Measurements from ENCODE around the gene FOLR2. TPM values are rescaled to one million over a fixed set of nuclear protein-coding genes. Genes with fewer than 3 reads are reported as not detected.

Gene FOLR2
- total RNA-seq, 1 donor from 2014 or later = not detected

DNA sequence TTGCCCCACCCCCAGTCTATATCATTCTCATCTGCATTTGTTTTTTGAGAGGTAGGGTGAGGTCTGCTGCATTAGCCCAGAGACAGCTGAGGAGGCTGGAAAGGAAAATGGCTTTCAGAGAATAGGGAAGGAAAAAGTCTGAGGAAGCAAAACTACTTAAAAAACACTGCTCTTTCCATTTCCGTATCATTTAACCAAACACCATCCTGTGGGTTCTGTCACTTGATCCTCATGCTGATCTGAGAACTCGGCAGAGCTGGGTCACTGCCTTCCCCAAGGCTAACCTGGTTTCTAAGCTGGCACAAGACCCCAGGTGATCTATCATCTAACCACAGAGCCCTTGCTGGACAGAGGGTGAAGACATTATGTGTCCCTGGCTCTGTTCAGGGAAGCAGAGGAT lies 1.2 kb downstream of the FOLR2 start:
- Mint-ChIP-seq H3K36me3 (ENCODE audit: low read depth) (no peaks in the 10 kb centered on the region), H3K9me3 (ENCODE audit: low read depth) (no peaks in the 10 kb centered on the region), H3K4me1 (ENCODE audit: low read depth) (peaks cover 7% of the 10 kb centered on the region), H3K4me3 (ENCODE audit: unreplicated experiment) (no peak overlapping the region), H3K27me3 (ENCODE audit: low read depth) (peaks cover 29% of the 10 kb centered on the region), H3K27ac (ENCODE audit: unreplicated experiment) (no peak overlapping the region)
- DNase-seq (ENCODE audit: low spot score) = no peak
- TF ChIP-seq, protein P1, sequence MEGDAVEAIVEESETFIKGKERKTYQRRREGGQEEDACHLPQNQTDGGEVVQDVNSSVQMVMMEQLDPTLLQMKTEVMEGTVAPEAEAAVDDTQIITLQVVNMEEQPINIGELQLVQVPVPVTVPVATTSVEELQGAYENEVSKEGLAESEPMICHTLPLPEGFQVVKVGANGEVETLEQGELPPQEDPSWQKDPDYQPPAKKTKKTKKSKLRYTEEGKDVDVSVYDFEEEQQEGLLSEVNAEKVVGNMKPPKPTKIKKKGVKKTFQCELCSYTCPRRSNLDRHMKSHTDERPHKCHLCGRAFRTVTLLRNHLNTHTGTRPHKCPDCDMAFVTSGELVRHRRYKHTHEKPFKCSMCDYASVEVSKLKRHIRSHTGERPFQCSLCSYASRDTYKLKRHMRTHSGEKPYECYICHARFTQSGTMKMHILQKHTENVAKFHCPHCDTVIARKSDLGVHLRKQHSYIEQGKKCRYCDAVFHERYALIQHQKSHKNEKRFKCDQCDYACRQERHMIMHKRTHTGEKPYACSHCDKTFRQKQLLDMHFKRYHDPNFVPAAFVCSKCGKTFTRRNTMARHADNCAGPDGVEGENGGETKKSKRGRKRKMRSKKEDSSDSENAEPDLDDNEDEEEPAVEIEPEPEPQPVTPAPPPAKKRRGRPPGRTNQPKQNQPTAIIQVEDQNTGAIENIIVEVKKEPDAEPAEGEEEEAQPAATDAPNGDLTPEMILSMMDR (IDR thresholded peaks at IDR 0.05) = no peak

DNA sequence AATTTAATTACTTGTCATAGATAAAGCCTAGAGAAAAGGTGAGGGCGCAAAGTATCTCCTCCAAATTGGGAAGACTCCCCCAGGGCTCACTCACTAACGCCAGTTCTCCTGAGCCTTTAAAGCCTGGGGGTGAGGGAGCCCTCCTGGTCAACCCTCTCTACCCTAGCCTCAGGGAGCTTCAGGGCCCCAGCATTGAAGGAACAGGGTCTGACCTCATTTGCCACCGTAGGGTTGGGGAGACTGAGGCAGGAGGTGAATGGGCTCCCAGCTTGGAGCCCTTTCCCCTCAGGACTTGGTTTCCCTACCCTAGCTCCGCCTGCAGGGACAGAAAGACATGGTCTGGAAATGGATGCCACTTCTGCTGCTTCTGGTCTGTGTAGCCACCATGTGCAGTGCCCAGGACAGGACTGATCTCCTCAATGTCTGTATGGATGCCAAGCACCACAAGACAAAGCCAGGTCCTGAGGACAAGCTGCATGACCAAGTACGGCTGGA lies 1.7 kb downstream of the FOLR2 start:
- Mint-ChIP-seq H3K27ac (ENCODE audit: unreplicated experiment) (no peak overlapping the region), H3K4me3 (ENCODE audit: unreplicated experiment) (no peak overlapping the region), H3K27me3 (ENCODE audit: low read depth) (peaks cover 27% of the 10 kb centered on the region), H3K36me3 (ENCODE audit: low read depth) (no peaks in the 10 kb centered on the region), H3K9me3 (ENCODE audit: low read depth) (no peaks in the 10 kb centered on the region), H3K4me1 (ENCODE audit: low read depth) (peaks cover 9% of the 10 kb centered on the region)
- DNase-seq (ENCODE audit: low spot score) = no peak
- TF ChIP-seq, protein P1 (IDR thresholded peaks at IDR 0.05) = no peak

DNA sequence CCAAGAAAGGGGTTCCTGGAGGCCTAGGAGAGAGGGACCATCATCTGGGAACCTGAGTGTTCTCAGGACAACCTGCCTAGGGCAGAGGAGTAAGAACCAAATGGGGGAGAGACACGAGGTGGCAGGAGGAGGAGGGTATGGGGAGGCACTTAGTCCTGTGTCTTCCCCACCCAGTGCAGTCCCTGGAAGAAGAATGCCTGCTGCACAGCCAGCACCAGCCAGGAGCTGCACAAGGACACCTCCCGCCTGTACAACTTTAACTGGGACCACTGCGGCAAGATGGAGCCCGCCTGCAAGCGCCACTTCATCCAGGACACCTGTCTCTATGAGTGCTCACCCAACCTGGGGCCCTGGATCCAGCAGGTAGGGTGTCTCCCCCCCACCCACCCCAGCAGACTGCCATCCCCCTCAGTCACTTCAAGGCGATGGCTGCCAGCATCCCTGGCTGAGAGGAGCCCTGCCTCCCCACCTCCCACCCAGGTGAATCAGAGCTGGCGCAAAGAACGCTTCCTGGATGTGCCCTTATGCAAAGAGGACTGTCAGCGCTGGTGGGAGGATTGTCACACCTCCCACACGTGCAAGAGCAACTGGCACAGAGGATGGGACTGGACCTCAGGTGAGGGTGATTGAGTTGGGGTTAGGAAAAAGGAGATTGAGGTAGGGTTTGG lies 4.2 kb downstream of the FOLR2 start:
- H3K36me3 Mint-ChIP-seq (ENCODE audit: low read depth) = peaks cover 2% of the 10 kb centered on the region
- no peak overlapping the region for H3K27ac Mint-ChIP-seq (ENCODE audit: unreplicated experiment)
- H3K9me3 Mint-ChIP-seq (ENCODE audit: low read depth) = no peaks in the 10 kb centered on the region
- H3K4me3 Mint-ChIP-seq (ENCODE audit: unreplicated experiment) = no peak overlapping the region
- peaks cover 14% of the 10 kb centered on the region for H3K27me3 Mint-ChIP-seq (ENCODE audit: low read depth)
- DNase-seq (ENCODE audit: low spot score) = no peak
- H3K4me1 Mint-ChIP-seq (ENCODE audit: low read depth) = peaks cover 16% of the 10 kb centered on the region
- TF ChIP-seq, protein P1 (IDR thresholded peaks at IDR 0.05) = no peak

DNA sequence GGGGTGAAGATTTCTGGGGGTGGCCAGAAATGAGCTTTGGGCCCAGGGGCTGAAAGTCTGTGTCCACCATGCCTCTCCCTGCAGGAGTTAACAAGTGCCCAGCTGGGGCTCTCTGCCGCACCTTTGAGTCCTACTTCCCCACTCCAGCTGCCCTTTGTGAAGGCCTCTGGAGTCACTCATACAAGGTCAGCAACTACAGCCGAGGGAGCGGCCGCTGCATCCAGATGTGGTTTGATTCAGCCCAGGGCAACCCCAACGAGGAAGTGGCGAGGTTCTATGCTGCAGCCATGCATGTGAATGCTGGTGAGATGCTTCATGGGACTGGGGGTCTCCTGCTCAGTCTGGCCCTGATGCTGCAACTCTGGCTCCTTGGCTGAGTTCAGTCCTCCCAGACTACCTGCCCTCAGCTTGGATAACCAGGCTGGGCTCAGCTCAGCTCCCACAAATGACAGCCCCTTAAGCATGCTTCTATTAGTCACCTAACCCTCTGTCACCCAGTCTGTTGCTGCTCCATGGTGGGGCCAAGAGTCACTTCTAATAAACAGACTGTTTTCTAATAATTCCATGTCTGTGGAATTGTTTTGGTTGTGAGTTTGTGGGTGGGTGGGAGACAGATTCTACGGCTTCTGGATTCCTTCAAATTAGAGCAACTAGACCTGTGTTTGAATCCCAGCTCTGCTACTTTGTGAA lies 4.9 kb downstream of the FOLR2 start:
- peaks cover 2% of the 10 kb centered on the region for H3K36me3 Mint-ChIP-seq (ENCODE audit: low read depth)
- H3K27me3 Mint-ChIP-seq (ENCODE audit: low read depth) = peaks cover 12% of the 10 kb centered on the region
- H3K9me3 Mint-ChIP-seq (ENCODE audit: low read depth) = no peaks in the 10 kb centered on the region
- H3K4me3 Mint-ChIP-seq (ENCODE audit: unreplicated experiment) = no peak overlapping the region
- TF ChIP-seq, protein P1 (IDR thresholded peaks at IDR 0.05) = no peak
- DNase-seq (ENCODE audit: low spot score) = no peak
- H3K27ac Mint-ChIP-seq (ENCODE audit: unreplicated experiment) = no peak overlapping the region
- H3K4me1 Mint-ChIP-seq (ENCODE audit: low read depth) = peaks cover 23% of the 10 kb centered on the region

DNA sequence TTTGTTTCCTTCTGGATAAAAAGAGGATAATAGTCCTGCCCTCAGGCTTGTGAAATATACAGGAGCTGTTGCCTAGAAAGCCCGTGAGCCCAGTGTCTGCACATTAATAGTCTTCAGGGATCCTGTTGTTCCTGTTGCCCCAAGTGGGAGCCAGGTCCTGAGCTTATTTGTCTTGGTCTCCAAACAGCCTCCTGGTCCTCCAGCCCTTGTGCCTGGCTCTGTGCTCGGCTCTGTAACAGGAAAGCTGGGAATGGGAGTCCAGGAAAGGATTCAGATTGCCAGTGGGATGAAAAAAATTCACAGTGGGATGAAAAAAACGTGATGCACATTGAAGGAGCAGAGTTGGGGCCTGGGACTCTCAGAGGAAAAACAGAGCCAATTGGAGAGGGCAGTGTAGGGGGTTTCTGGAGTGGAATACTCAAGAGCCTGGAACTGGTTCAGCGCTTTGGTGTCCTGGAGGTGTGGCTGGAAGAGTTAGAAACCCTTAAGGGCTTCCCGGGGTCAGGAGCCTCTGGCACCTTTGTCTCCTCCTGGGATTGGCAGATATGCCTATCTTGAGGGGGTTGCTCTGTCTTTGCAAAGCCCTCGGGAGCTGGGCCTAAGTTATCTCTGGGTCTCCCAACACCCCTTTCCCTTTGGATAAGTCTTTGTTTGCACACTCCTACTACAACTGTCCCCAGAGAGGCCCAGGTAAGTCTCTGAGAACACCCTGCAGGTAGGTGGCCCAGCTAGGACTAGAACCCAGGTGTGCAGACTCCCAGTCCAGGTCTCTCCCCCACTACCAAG lies 5.7 kb downstream of the FOLR2 start:
- peaks cover 2% of the 10 kb centered on the region for H3K36me3 Mint-ChIP-seq (ENCODE audit: low read depth)
- peaks cover 31% of the 10 kb centered on the region for H3K4me1 Mint-ChIP-seq (ENCODE audit: low read depth)
- no peak for DNase-seq (ENCODE audit: low spot score)
- no peaks in the 10 kb centered on the region for H3K9me3 Mint-ChIP-seq (ENCODE audit: low read depth)
- TF ChIP-seq, protein P1 (IDR thresholded peaks at IDR 0.05) = no peak
- peak overlapping the region; percentile 83 for H3K4me3 Mint-ChIP-seq (ENCODE audit: unreplicated experiment)
- peaks cover 4% of the 10 kb centered on the region for H3K27me3 Mint-ChIP-seq (ENCODE audit: low read depth)
- H3K27ac Mint-ChIP-seq (ENCODE audit: unreplicated experiment) = peak overlapping the region; percentile 89
